Pulmonary artery endothelial cell (primary cell): ENCODE data around the gene C6orf15. TPM values are rescaled to one million over a fixed set of nuclear protein-coding genes. Genes with fewer than 3 reads are reported as not detected.

Source experiments
- DNase-seq: peaks from one replicate; pipeline ENCODE4 v3.0.0-alpha.2; 2011; ENCODE audit warnings: low read depth, low spot score
- total RNA-seq: library from RNA; depleted of rRNA; stranded (reverse); fragments of >200 nt; gene quantifications from 2 replicates; pipeline ENCODE4 v1.2.3, GENCODE V29; 2014

The C6orf15 gene
- total RNA-seq, 1 donor from 2014 or later = not detected

DNA sequence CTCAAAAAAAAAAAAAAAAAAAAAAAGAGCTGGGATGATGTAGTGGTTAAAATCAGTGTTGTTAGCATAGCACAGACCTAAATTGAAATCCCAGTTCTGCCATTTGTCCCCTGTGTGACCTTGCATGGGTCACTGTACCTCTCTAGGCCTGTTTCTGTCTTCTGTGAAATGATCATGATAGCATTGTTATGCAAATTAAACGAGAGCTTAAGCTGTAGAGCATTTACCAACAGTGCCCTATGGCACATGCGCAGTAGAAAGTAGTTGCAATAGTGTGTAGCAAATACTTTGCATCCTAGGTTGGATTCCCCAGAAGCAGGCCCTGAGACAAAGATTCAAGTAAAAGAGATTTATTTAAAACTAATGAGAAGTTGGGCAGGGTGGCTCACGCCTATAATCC lies 19.2 kb upstream of the C6orf15 start:
- no peak for DNase-seq

DNA sequence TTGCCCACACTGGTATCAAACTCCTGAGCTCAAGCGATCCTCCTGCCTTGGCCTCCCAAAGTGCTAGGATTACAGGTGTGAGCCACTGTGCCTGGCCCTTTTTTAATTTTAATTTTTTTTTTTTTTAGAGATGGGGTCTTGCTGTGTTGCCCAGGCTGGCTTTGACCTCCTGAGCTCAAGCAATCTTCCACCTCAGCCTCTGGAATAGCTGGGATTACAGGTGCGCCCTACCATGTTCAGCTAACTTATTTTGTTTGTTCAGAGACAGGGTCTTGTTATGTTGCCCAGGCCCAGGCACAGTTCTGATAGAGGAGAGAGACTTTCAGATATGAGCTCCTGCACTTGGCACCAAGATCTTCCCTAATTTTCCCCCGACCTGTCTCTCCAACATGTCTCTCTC lies 18.4 kb upstream of the C6orf15 start:
- no peak for DNase-seq

DNA sequence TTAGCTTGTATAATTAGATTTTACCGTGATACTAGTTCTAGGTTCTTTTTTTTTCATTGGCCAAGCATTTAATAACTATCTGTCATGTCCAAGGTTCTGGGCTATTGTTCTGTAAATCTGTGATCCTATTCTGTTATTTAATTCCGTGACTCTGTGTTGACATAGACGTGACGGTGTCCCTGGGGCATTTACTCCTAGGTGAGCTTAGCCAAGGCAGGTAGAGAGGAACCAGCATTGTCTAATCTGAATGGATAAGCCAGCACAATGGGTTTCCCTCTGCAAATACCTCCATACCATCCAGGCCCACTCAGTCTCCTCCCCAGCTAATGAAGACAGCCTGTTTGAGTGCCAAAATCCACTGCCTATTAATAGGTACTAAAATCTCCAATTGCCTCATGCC lies 16.8 kb upstream of the C6orf15 start:
- DNase-seq = no peak

DNA sequence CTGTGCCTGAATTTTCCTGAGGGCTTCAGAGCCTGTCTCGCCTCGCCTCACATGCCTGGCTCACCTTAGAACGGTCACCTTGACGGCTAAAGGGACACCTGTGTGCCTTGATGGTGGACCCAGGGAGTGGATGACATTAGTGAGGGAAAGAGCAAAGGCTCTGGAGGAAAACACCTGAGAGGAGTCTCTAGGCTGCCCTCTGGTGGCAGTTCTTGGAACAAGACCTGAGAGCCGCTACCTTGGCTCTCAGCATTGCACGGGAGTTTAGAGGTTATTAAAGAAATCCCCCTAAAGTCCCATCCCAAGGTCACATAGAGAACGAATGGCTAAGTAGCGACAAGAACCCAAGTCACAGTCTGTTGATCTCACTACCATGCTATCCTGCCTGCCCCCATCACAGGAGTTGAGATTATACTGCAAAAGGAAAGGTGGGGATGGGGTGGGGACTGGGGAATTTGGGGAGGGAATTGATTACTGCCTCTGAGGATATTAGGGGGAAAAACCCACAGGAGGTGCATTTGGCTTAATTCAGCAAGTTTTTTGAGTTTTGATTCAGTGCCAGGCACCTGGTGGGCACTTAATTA lies 15.8 kb upstream of the C6orf15 start:
- no peak for DNase-seq

DNA sequence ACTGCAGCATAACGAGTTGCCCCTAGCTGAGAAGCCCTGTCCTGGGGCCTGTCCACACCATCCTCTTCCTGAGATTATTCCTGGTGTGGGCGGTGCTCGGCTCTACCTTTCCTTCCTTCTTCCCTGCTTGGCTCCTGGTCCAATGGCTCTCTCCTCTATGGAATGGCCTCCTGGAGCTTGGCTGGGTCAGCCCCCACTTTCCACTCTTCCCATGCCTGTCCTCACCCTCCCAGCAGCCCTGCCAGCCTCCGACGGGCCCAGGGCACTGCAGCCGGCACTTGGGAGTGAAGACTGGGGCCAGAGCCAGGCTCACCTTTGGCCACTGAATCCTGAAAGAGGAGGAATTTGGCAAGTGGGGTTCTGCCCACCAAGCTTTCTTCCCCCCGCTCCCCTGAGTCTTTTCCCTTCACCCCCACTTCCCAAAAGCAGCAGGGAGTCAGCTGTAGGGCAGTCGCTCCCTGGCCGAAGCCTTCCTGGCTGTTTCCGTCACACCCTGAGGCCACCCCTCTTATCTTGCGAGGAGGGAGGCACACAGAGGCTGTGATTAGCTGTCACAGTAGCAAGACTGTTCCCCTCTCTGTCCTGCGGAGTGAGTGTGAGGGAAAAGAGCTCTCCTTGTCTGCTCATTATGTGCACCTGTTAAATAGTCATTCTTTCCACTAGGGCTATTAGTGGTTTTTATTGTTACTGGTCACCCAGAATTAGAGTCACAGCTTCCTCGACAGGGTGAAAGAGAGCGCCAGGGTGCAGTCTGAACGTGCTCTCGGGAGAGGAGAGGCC lies 14.2 kb upstream of the C6orf15 start:
- no peak for DNase-seq

DNA sequence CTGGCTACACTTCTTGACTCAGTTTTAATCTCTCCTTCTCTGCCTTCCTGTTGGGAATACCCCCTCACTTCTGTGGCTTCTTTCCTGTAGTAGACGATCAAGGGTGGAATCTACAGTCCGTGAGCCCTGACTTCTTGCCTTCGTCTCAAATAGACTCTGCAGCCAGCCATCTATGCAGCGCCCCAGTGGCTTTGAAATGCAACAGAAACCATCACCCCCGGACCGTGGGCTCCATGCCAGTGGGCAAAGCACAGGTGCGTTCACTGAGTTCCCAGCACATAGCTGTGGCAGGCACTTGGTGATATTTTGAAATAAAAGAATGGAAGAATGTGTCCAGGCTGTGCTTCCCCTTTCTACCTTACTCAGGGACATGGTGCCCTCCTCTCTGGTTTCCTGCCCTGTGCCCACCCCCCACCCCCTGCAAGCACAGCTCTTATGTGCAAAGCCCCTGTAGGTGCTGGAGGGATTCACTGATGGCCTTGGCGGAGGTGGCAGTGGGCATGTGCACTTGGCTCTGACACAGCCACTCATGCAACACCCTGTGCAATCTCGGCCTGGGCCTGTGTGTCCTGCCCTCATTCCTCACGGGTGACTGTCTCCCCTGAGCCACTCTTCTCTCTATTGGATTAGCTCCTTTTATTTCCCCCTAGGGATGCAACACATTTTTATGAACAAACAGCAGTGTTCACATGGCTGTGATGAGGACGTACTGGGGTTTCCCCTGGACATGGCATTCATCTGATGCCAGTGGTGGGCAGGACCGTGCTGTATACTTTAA lies 13.4 kb upstream of the C6orf15 start:
- no peak for DNase-seq

DNA sequence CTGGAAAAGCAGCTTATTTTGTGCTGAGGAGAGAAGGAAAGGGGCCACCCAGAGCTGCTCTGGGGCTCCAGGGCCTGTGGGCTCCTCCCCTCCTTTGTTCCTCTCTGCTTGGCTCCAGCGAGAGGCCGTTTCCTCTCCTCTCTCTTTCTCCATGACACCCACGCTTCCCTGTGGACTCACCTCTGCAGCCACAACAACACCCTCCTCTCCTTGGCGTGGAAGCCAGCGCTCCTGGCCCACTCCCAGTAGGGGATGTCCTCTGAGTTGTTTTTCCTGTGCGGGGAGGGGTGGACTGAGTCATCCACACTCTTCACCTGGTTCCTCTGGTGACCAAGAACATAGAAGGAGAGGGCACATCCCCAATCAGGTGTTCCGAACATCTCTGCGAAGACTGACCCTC lies 12.8 kb upstream of the C6orf15 start:
- peak; percentile 56 for DNase-seq

DNA sequence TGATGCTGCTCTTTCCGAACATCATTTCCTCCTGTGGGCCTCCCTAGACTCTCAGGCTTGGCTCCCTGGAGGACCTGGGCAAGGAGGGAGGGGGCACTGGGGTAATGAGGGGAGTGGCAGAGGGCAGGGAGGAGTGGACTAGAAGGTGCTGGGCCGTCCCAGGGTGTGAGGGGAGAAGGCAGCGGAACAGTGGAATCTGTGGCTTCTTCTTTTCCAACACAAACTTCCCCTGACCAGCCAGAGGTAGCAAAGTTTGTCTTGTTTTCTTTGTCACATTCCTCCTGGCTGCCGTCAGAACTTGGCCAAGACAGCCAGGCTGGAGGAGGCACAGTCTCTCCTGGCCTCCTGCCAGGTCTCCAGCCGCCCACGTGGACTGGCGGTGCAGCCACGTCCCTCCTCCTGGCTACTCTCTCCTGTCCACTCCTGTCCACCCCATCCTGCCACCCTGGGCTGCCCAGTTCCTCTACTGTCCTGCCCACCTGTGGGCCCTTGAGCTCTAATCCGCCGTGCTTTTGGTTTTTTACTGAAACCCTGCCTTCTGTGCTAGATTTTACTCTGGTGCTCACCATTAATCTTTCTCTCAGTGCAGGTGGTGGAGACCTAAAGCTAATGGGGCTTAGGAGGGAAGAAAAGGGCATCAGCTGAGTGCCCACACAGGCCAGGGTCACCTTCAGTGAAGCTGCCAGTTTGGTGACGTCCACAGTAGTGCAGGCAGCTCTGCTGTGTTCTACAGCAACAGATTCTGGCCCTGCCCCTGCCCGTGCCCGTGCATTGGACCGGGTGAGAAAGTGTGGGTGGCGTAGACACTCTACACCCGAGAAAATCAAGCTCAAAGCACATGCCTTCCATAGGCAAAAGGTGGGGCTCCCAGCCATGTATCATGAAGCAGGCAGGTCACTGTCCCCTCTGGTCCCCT lies 10.7 kb upstream of the C6orf15 start:
- peak; percentile 84 for DNase-seq

DNA sequence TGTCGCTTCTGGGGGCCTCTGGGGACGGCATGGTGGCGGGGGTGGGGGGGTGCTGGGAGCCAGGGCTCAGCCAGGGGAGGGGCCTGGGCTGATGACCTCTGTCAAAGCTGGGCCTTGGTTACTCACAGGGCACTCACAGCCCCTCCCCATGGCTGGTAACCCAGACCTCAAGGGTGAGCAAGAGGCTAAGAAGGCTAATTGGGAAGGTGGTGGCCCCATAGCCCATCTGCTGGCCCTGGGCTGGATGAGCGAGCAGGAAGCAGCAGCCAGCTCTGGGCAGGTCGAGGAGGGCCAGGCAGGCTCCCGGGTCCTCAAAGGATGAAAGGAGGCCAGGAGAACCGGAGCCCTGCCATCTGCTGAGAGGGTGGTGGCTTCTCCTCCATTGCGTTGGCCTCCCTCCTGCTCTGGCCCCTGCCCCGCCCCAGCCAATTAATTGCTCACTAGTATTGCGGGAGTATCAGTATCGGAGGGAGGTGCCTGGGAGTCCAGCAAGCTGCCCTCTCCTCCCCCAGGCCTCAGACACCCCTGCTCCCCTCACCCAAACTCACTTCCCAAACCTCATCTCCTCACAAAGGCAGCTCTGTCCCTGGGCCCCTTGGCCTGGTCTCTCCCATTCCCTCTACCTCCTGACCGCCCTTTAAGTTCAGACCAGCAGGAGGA lies 8.9 kb upstream of the C6orf15 start:
- no peak for DNase-seq

DNA sequence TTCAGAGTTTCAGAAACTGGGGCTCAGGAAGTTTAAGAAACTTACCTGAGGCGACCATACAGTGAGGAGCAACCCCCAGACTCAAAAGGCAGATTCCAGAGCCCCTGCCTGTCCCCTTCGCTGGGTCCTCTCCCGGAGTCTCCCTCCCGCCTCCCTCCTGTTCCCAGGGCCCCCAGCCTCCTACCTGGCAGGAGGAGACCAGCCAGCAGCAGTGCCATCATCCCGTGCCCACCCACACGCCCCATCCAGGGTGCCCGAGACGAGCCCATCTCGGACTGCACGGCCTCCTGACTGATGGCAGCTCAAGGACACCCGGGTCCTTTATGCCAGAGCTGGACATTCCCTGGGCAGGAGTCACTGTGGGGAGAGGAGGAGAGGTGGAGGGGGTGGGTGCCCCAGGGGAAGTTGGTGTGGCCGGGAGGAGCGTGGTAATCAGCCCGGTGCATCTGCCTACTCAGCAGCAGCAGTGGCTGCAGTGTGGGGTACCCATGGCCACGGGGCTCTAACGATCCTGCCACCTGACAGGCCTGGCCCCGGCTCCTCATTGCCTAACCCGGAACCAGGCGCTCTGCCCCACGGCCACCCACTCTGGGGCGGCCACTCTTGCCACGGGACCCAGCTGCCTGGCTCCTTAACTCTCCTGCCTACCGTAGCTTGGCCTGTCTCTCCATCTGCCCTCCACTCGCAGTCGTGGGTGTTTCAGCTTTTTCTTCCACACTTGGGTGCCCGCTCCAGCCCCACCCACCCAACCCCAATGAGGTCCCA lies 8.0 kb upstream of the C6orf15 start, which contains the start of gene CDSN:
Gene CDSN, minus strand, starts transcription at position 296 of the 765 bp plus-strand sequence. Its CDS starts 27 bp downstream, at position 269.
- no peak for DNase-seq

DNA sequence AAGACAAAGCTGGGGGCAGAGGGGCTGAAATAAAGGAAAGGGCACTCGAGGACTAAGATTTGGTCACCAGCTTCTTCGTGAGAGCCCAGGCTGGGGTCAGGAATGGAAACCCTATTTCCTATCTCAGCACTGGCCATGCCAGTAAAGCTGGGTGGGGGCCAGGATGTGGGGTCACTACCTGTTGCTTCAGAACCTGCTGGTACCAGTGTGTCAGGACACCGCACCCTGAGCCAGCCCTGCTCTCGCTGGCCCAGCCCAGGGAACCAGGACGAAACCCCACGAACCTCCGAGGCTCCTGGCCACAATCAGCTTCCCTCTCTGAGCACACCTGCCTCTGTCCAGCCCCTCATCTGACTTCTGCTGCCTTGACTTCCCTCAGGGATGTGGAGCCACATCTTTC lies 5.8 kb upstream of the C6orf15 start:
- no peak for DNase-seq

DNA sequence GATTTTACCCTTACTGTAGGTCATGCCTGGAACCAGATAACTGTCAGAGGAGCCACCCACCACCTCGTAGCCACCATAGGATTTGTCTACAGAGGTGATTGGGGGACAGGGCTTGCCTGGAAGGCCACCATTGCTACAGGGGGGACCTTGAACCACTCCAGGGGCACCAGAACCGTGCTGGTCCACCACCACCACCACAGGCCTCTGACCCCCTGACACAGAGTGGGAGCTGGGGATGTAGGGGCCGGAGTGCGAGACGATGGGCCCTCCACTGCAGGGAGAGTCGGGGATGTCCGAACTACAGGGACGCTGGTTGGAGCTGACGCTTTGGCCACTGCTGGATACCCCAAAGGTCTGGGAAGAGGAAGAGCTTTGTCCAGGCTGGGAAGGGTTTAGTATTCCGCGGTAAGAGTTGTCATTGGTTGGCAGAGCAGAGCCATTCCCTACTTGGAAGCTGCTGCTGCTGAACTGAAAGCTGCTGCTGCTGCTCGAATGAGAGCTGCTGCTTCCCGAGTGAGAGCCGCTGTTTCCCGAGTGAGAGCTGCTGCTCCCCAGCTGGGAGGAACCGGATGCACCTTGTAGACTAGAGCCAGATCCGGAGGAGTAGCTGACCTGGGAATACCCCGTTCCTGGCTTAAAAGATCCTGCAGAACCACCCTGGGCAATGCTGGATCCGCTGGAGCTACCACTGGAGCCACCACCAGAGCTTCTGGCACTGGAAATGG lies 4.4 kb upstream of the C6orf15 start:
- DNase-seq = no peak

DNA sequence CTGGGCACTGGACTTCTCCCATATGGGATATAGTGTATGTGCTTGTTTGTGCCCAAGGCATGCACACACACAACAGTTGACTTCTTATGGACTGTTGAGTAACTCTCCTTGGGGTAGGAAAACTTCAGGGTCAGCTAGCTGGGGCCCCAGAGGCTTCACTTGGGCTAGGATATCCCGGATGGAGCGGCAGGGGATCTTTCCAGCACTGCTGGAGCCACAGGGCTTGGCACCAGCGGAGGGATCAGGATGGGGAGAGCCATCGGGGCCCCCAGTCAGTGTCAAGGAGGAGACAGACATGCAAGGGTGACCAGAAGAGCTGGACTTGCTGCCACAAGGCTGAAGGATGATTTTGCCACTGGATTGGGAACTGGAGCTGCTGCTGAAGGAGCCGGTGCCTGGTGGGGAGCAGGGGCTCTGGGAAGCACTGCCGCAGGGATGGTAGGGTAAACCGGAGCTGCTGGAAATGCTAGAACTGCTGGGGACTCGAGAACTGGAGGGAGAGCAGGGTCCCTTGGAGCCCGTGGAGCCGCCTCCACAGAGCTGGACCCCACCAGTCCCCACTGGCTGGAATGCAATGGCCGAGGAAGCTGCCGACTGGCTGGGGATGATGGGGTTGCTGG lies 3.7 kb upstream of the C6orf15 start:
- DNase-seq = no peak

DNA sequence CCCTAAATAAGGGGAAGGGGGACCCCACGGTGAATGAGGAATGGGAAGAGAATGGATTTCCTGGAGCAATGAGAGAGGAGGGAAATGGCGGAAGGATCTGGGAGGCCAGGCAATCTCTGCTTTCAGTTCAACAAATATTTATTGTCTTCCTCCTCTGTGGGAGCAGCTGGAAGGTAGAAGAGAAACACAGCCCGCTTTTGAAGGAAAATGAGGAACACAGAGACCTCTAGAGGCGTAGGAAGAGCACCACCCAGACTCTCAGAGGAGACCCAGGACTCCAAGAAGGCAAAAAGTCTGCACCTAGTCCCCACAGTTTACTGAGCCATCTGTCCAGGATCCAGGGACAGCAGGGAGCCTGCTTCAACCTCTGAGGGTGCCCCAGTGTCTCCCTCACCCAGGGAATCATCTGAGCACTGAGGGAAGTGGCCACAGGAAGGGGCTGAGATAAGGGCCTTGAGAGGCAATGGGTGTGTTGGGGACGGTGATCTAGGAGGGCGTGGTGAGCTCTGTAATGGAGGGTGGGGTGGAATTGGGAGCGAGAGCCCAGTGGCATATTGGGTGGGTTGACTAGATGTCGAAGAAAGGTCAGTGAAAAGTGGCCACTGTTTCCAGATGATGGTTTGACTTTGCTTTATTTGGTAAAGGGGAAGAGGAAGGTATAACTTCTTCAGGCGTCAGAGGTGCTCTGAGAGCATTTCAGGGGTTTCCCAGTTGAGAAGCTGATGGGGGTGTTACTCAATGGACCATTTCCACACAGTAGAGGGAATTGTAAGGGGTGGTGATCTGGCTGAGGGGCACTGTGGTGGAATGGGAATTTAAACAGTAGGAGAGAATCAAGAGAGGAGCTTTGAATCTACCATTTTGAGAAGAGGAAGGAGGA lies 2.8 kb upstream of the C6orf15 start:
- no peak for DNase-seq

DNA sequence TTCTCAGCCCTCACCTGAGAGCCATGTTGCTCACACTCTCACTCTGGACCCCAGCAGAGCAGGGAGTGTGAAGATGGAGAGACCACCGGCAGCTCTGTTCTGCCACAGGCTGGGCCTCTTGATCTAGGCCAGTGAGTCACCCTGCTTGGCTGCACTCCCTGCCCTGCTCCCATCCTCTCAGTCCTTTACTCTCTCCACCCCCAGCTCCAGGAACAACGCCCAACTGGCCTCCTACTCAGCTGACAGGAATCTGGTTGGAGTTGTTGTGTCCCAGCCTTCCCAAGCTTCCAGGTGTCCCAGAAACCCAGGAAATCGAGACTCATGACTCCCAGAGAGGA lies 2.1 kb upstream of the C6orf15 start, which contains the start of gene PSORS1C1:
Gene PSORS1C1, plus strand, starts transcription at position 260 of the 338 bp plus-strand sequence. CDS start 14,833 bp downstream, outside the sequence.
- peak; percentile 70 for DNase-seq

DNA sequence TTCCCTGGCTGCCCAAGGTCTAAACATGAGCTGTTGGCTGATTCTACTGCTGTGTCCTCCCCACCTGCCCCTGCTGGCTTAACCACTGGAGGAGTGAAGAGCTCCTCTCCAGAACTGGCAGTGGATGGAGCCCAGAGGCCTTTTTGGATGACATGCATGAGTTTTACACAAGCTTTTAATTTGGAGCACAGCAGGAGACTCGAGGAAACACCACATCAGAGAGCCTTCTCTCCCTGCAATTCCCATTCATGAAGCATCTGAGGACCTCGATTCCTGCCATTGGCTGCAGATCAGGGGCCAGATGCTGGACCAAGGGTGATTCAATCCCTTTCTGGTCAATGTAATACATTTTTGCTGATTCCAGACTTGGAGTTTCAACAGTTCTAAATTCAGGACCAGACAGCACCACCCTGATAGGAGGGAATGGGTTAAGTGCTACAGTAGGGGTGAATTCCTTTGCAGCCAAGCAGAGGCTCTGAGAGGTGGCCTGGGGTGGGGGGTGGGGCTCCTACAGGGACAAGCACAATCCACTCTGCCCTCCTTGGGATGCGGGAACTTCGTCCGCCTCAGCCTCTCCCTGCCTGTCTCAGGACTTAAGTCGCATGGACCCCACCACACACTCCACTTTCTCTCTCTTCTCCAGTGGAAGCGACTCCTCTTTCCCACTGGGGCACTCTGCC lies 1.6 kb upstream of the C6orf15 start:
- no peak for DNase-seq

DNA sequence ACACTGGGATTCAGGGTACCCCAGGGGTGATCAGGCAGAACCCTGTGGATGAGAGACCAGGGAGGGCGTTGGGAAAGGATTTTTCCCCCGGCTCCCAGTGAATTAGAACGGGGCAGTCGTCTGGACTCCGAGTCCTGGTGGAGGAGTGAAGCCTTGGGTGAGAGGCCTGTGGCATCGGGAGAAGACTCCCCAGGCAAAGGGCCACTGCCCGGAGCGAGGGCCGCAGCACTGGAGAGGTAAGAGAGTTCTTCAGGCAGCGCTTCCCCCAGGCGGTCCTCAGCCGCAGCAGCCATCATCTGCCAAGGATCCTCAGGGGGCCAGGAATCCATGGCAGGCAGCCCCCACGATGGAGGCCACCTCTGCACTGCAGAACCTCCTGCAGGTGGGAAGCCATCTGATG lies 663 bp downstream of the C6orf15 start:
- no peak for DNase-seq
